Upper lobe of left lung (tissue), 4 donors: ENCODE measurements around the gene POLR3E.

Experiments
- CTCF ChIP-seq, 6 experiments: fragments of 450-650 bp in 4 of 6; fragments of 200-600 bp in 2 of 6; sonication (generic) in 2 of 6; IDR thresholded peaks; one replicate each; pipeline ENCODE4 v1.5.1; 2016 to 2019; ENCODE audit warnings: antibody characterized with exemption in 6 of 6
- POLR2AphosphoS5 ChIP-seq, 2 donors: sonication (generic); formaldehyde crosslinking; IDR thresholded peaks; one replicate each; pipeline ENCODE4 v1.5.1; 2017; ENCODE audit warnings: antibody characterized with exemption in 2 of 2

- TF ChIP-seq CTCF (IDR thresholded peaks at IDR 0.05) (no peak), POLR2AphosphoS5 (IDR thresholded peaks at IDR 0.05) (no peak)
These were observed 83.3 kb downstream of the POLR3E start for GRCh38 chr16:22380529-22380928.
